ENCODE measurements around the gene NAT14. TPM values are rescaled to one million over a fixed set of nuclear protein-coding genes. Genes with fewer than 3 reads are reported as not detected.
A peak's percentile ranks its signal among the peaks of the same experiment; 100 is the strongest.

Gene NAT14
- total RNA-seq, 4 donors from 2014 or later, result 1.3 to 4.3 (median 2.9) TPM

DNA sequence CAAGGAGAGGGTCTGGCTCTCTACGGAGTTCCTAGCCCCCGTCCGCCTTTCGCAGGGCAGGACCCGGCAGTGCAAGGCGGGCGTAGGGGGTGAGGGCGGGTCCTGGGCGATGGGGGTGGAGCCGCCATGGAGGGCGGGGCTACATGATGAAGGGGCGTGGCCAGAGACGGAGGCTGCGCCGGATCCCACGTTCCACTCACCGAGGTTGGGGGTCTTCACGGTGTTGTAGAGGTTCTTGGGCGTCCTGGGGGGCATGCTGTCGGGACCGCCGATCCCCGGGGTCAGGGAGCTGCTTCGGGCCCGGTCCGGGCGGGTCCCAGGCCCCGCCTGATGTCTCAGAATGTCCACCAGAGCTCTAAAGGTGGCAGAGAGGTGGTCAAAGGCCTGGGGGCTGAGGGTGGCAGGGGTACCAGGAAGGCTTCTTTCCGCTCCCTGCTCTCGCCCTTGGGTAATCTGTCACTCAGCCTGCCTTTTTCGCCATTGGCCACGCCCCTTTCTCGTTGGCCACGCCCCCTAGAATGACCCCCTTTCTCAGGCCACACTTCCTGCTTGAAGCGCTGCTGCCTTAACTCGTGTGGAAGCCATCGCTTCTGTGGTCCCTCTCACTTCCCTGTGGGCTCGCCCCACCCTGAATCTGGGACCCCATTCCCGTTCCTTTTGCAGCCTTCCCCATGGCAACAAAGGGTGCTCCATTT, 44.4 kb upstream of the NAT14 start:
- Histone ChIP-seq H3K36me3 (no peaks in the 10 kb centered on the region), H3K4me1 (peaks cover 11 to 39% (median 14%) of the 10 kb centered on the region in 3 donors), H3K27ac (no peak overlapping the region), H3K4me3 (peak overlapping the region in 1 of 4 donors; percentile 4), H3K9me3 (no peaks in the 10 kb centered on the region), H3K27me3 (peaks cover 21 to 98% (median 35%) of the 10 kb centered on the region in 4 donors)
- TF ChIP-seq, protein P1, sequence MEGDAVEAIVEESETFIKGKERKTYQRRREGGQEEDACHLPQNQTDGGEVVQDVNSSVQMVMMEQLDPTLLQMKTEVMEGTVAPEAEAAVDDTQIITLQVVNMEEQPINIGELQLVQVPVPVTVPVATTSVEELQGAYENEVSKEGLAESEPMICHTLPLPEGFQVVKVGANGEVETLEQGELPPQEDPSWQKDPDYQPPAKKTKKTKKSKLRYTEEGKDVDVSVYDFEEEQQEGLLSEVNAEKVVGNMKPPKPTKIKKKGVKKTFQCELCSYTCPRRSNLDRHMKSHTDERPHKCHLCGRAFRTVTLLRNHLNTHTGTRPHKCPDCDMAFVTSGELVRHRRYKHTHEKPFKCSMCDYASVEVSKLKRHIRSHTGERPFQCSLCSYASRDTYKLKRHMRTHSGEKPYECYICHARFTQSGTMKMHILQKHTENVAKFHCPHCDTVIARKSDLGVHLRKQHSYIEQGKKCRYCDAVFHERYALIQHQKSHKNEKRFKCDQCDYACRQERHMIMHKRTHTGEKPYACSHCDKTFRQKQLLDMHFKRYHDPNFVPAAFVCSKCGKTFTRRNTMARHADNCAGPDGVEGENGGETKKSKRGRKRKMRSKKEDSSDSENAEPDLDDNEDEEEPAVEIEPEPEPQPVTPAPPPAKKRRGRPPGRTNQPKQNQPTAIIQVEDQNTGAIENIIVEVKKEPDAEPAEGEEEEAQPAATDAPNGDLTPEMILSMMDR (IDR thresholded peaks at IDR 0.05), result no peak
- no peak for TF ChIP-seq POLR2A (IDR thresholded peaks at IDR 0.05)
- no peak for DNase-seq
- 12 to 15% methylated on average over 13 to 28 of the region's 39 CpGs for WGBS, 2 donors
- intact Hi-C loops (cut with DNase I), result no loop called here

DNA sequence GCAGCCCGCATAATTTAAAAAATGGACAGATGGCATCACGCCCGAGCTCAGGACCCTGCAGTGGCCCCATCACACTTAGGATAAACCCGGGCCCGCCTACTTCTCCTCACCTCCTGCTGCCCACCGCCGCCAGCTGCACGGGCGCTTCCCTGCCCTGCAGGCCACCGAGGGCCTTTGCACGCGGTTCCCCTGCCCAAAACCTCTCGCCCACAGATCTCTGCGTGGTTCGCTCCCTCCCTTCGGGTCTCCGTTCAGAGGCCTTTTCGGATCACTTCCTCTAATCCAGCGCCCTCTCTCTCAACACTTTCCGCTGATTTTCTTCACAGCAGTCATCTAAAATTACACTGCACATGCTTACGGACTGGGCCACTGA, 43.7 kb upstream of the NAT14 start:
- no peaks in the 10 kb centered on the region for H3K36me3 ChIP-seq
- H3K27ac ChIP-seq, result no peak overlapping the region
- DNase-seq, result no peak
- no peaks in the 10 kb centered on the region for H3K9me3 ChIP-seq
- TF ChIP-seq POLR2A (IDR thresholded peaks at IDR 0.05), result no peak
- TF ChIP-seq, protein P1 (IDR thresholded peaks at IDR 0.05), result no peak
- intact Hi-C loops (cut with DNase I), result no loop called here
- H3K4me1 ChIP-seq, result peaks cover 11 to 47% (median 14%) of the 10 kb centered on the region in 3 donors
- 4 to 8% methylated on average over 21 of the region's 21 CpGs for WGBS, 2 donors
- H3K27me3 ChIP-seq, result peaks cover 21 to 99% (median 35%) of the 10 kb centered on the region in 4 donors
- no peak overlapping the region for H3K4me3 ChIP-seq

DNA sequence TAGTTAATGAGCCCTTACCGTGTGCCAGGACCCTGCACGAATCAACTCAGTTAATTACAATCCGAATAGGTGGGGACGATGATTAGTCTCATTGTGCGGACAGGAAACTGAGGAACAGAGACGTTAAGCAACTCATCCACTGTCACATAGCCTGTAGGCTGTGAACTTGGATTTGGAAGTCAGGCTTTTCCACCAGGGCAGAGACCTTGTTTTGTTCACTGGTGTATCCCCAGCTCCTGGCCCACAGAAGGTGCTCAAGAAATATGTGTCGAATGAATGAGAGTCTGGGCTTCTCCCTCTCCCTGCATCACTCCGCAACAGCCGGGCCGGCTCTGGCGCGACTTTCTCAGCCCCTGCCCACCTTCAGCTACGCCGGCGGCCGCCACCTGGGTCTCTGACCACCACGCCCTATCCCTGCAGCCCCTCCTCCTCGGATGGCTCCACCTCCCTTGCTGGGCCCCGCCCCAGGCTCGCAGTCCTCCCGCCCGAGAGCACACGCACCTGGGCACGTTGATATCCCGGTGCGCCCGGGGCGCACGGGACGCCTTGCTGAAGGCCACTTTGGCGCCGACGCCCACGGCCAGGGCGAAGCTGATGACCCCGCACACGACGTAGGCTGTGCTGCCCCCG, 43.2 kb upstream of the NAT14 start:
- peaks cover 21 to 98% (median 35%) of the 10 kb centered on the region in 4 donors for H3K27me3 ChIP-seq
- no peaks in the 10 kb centered on the region for H3K9me3 ChIP-seq
- peak overlapping the region in 2 of 4 donors; percentile 15 to 35 for H3K4me3 ChIP-seq
- H3K36me3 ChIP-seq, result no peaks in the 10 kb centered on the region
- DNase-seq, result no peak
- TF ChIP-seq, protein P1 (IDR thresholded peaks at IDR 0.05), result no peak
- TF ChIP-seq POLR2A (IDR thresholded peaks at IDR 0.05), result no peak
- WGBS, 2 donors, result 6% methylated on average over 6 to 18 of the region's 39 CpGs
- H3K4me1 ChIP-seq, result peaks cover 11 to 52% (median 14%) of the 10 kb centered on the region in 3 donors
- intact Hi-C loops (cut with DNase I), result no loop called here
- H3K27ac ChIP-seq, result no peak overlapping the region

DNA sequence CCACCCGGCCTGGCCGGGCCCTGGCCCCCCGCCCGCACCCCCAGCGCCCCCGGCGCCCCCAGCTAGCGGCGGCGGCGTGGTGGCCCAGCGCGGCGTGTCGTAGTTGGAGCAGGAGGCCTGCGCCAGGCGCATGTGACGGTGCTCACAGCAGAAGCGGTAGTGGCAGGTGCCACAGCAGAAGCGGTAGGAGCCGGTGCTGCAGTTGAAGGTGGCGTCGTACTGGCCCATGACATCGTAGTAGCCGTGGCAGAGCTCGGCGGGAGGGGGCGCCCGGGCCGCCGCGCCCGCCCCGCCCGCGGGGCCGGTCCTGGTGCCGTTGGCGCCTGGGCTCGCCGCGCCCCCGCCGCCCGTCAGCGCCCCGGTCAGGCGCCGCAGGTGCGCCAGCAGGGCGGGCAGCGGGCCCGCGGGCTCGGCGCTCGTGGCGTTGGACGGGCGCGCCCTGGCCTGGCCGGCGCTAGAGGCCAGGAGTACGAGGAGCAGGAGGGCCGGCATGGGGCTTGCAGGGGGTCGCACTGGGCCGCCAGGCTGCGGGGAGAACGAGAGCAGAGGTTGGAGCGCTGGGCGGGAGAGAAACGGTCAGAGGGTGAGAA, 42.5 kb upstream of the NAT14 start:
- H3K4me1 ChIP-seq, result peaks cover 11 to 58% (median 17%) of the 10 kb centered on the region in 3 donors
- H3K27me3 ChIP-seq, result peaks cover 21 to 98% (median 35%) of the 10 kb centered on the region in 4 donors
- peak overlapping the region in 2 of 4 donors; percentile 15 to 35 for H3K4me3 ChIP-seq
- H3K27ac ChIP-seq, result no peak overlapping the region
- 1% methylated on average over 21 of the region's 72 CpGs; no CpG with 5 or more reads in 1 of the 2 donors for WGBS, 2 donors
- H3K36me3 ChIP-seq, result no peaks in the 10 kb centered on the region
- intact Hi-C loops (cut with DNase I), result no loop called here
- no peak for TF ChIP-seq POLR2A (IDR thresholded peaks at IDR 0.05)
- TF ChIP-seq, protein P1 (IDR thresholded peaks at IDR 0.05), result no peak
- no peaks in the 10 kb centered on the region for H3K9me3 ChIP-seq
- no peak for DNase-seq

All from esophagus squamous epithelium (tissue), 5 donors.